WTC11 (cell line): ENCODE measurements around the gene TMEM169. TPM values are rescaled to one million over a fixed set of nuclear protein-coding genes. Genes with fewer than 3 reads are reported as not detected.

Experiments
- ATAC-seq: fragments of 200-7000 bp; cut with Tn5 transposase; 2 replicates; pipeline ENCODE4 v1.10.0; 2021; ENCODE audit warnings: mild to moderate bottlenecking, moderate library complexity
- CTCF ChIA-PET: fragments of 300-600 bp; sonication (Branson Sonifier 250); formaldehyde crosslinking; loops from one replicate; lab custom pipeline; 2021; ENCODE audit warnings: antibody characterized with exemption; lab: Charles Lee
- POLR2A ChIA-PET: fragments of 350-600 bp; sonication (Branson Sonifier 250); formaldehyde crosslinking; loops from one replicate; lab custom pipeline; 2021; ENCODE audit warnings: antibody characterized with exemption; lab: Charles Lee
- DNase-seq: peaks from one replicate; pipeline ENCODE4 v3.0.0; 2021; ENCODE audit warnings: low spot score
- H3K27ac Mint-ChIP-seq: 2 replicates; pipeline ENCODE4 v1.8.0; 2021; ENCODE audit warnings: mixed read lengths
- H3K27me3 Mint-ChIP-seq: 2 replicates; pipeline ENCODE4 v1.8.0; 2021; ENCODE audit warnings: low read depth, mild to moderate bottlenecking, moderate library complexity, mixed read lengths
- H3K36me3 Mint-ChIP-seq: 2 replicates; pipeline ENCODE4 v1.8.0; 2021; ENCODE audit warnings: mixed read lengths
- H3K4me1 Mint-ChIP-seq: 2 replicates; pipeline ENCODE4 v1.8.0; 2022; ENCODE audit warnings: mixed read lengths
- H3K4me3 Mint-ChIP-seq: 2 replicates; pipeline ENCODE4 v1.8.0; 2021; ENCODE audit warnings: mild to moderate bottlenecking, moderate library complexity, mixed read lengths
- H3K9me3 Mint-ChIP-seq: 2 replicates; pipeline ENCODE4 v1.8.0; 2021; ENCODE audit warnings: mixed read lengths
- CBFB ChIP-seq: sonication (generic); formaldehyde crosslinking; IDR thresholded peaks from 2 replicates; pipeline ENCODE4 v1.8.1; 2022; ENCODE audit warnings: mild to moderate bottlenecking, low read depth, missing genetic modification reagents
- E2F1 ChIP-seq: sonication (generic); formaldehyde crosslinking; IDR thresholded peaks from 2 replicates; pipeline ENCODE4 v1.8.0; 2022; ENCODE audit warnings: mild to moderate bottlenecking, missing genetic modification reagents
- EMX1 ChIP-seq: fragments of 250-450 bp; sonication (Bioruptor Pico); IDR thresholded peaks from 2 replicates; pipeline ENCODE4 v1.8.0; 2021; ENCODE audit warnings: mild to moderate bottlenecking
- ETV6 ChIP-seq: sonication (generic); formaldehyde crosslinking; IDR thresholded peaks from 2 replicates; pipeline ENCODE4 v1.8.1; 2022; ENCODE audit warnings: mild to moderate bottlenecking, missing genetic modification reagents
- GABPB1 ChIP-seq: sonication (generic); formaldehyde crosslinking; IDR thresholded peaks from 2 replicates; pipeline ENCODE4 v1.8.1; 2023; ENCODE audit warnings: mild to moderate bottlenecking, missing genetic modification reagents
- GTF2I ChIP-seq: fragments of 250-450 bp; sonication (Bioruptor Pico); conservative IDR thresholded peaks from 2 replicates; pipeline ENCODE4 v1.4.0; 2021; ENCODE audit warnings: mild to moderate bottlenecking
- HMGXB4 ChIP-seq: sonication (generic); formaldehyde crosslinking; IDR thresholded peaks from 2 replicates; pipeline ENCODE4 v1.8.1; 2023; ENCODE audit warnings: mild to moderate bottlenecking, moderate library complexity, missing genetic modification reagents
- KAT7 ChIP-seq: sonication (generic); formaldehyde crosslinking; IDR thresholded peaks from 2 replicates; pipeline ENCODE4 v1.8.1; 2023; ENCODE audit warnings: missing genetic modification reagents, mild to moderate bottlenecking, borderline replicate concordance
- MLX ChIP-seq: sonication (generic); formaldehyde crosslinking; IDR thresholded peaks from 2 replicates; pipeline ENCODE4 v1.8.1; 2023; ENCODE audit warnings: mild to moderate bottlenecking, missing genetic modification reagents, moderate library complexity
- NR2C2 ChIP-seq: sonication (generic); formaldehyde crosslinking; IDR thresholded peaks from 2 replicates; pipeline ENCODE4 v1.8.0; 2022; ENCODE audit warnings: mild to moderate bottlenecking, missing genetic modification reagents
- PREB ChIP-seq: sonication (generic); formaldehyde crosslinking; IDR thresholded peaks from 2 replicates; pipeline ENCODE4 v1.8.1; 2022; ENCODE audit warnings: mild to moderate bottlenecking, missing genetic modification reagents, moderate library complexity, borderline replicate concordance
- RORB ChIP-seq: fragments of 250-450 bp; sonication (Bioruptor Pico); IDR thresholded peaks from 2 replicates; pipeline ENCODE4 v1.9.0; 2021; ENCODE audit warnings: mild to moderate bottlenecking
- SMAD3 ChIP-seq: sonication (generic); formaldehyde crosslinking; IDR thresholded peaks from 2 replicates; pipeline ENCODE4 v1.8.0; 2022; ENCODE audit warnings: missing genetic modification reagents, mild to moderate bottlenecking, borderline replicate concordance
- SOX15 ChIP-seq: fragments of 250-450 bp; sonication (Bioruptor Pico); IDR thresholded peaks from 2 replicates; pipeline ENCODE4 v1.9.0; 2021; ENCODE audit warnings: mild to moderate bottlenecking
- SP1 ChIP-seq: sonication (generic); formaldehyde crosslinking; conservative IDR thresholded peaks from 2 replicates; pipeline ENCODE4 v1.8.1; 2022; ENCODE audit warnings: missing genetic modification reagents
- STAT6 ChIP-seq: sonication (generic); formaldehyde crosslinking; conservative IDR thresholded peaks from 2 replicates; pipeline ENCODE4 v1.8.1; 2023; ENCODE audit warnings: mild to moderate bottlenecking, low read depth, missing genetic modification reagents, moderate library complexity
- ZBTB43 ChIP-seq: sonication (generic); formaldehyde crosslinking; IDR thresholded peaks from 2 replicates; pipeline ENCODE4 v1.8.1; 2023; ENCODE audit warnings: mild to moderate bottlenecking, missing genetic modification reagents
- ZNF416 ChIP-seq: fragments of 250-450 bp; sonication (Bioruptor Pico); IDR thresholded peaks from 2 replicates; pipeline ENCODE4 v1.9.0; 2021; ENCODE audit warnings: mild to moderate bottlenecking, inconsistent platforms
- ZNF423 ChIP-seq: fragments of 250-450 bp; sonication (Bioruptor Pico); IDR thresholded peaks from 2 replicates; pipeline ENCODE4 v2.1.2; 2022; ENCODE audit warnings: mild to moderate bottlenecking, moderate library complexity
- ZNF425 ChIP-seq: fragments of 250-450 bp; sonication (Bioruptor Pico); conservative IDR thresholded peaks from 2 replicates; pipeline ENCODE4 v1.9.0; 2021; ENCODE audit warnings: mild to moderate bottlenecking
- total RNA-seq: library from RNA; stranded (reverse); gene quantifications from 3 replicates; pipeline ENCODE4 v1.2.3, GENCODE V29; 2021
- TF ChIP-seq, protein P1 (sequence below): sonication (generic); formaldehyde crosslinking; IDR thresholded peaks from 2 replicates; pipeline ENCODE4 v1.8.1; 2022; ENCODE audit warnings: low read depth, mild to moderate bottlenecking, moderate library complexity, missing genetic modification reagents, borderline replicate concordance
- TF ChIP-seq, protein P2 (sequence below): fragments of 250-450 bp; sonication (Bioruptor Pico); IDR thresholded peaks from 2 replicates; pipeline ENCODE4 v1.9.0; 2021; ENCODE audit warnings: moderate library complexity, mild to moderate bottlenecking, inconsistent platforms, borderline replicate concordance

Gene TMEM169
- total RNA-seq, 1 experiment from 2014 or later = 1.8 TPM

DNA sequence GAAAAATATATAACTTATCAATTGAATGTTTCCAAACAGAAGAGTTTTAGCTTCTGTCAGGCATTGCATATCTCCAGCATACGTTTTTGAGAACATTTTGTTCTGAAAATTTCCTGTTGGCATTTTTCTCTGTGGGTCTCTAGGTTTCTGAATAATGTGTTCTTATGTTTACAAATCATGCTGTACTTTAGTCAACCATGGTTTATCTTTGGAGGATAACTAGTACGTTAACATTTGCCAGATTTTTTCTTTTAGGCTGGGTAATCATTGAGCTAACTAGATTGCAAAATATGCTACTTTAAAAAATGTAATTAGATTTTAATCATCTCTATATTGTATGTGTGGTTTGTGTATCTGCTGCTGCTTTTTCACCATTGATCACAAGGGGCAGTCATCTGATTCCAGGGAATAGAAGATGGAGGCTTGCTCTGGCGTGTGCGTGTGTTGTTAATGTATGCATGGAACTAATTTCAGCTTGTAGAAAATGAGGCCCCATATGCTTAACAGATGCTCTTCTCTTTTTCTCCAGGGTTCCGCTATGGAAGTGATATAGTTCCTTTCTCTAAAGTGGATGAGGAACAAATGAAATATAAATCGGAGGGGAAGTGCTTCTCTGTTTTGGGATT lies 48.7 kb downstream of the TMEM169 start:
- Mint-ChIP-seq H3K4me3 (no peak overlapping the region), H3K9me3 (no peaks in the 10 kb centered on the region), H3K36me3 (peaks cover 87% of the 10 kb centered on the region), H3K27me3 (no peaks in the 10 kb centered on the region), H3K4me1 (no peaks in the 10 kb centered on the region), H3K27ac (no peak overlapping the region)
- TF ChIP-seq MLX (CRISPR knock-in tag) (no peak), GABPB1 (no peak), ZNF425 (no peak), KAT7 (CRISPR knock-in tag) (no peak), GTF2I (no peak), ETV6 (CRISPR knock-in tag) (no peak), SMAD3 (CRISPR knock-in tag) (no peak), CBFB (CRISPR knock-in tag) (no peak), ZNF416 (no peak), SP1 (CRISPR knock-in tag) (no peak), SOX15 (CRISPR knock-in tag) (no peak), PREB (no peak), RORB (CRISPR knock-in tag) (no peak), EMX1 (CRISPR knock-in tag) (no peak)
- TF ChIP-seq, protein P1, sequence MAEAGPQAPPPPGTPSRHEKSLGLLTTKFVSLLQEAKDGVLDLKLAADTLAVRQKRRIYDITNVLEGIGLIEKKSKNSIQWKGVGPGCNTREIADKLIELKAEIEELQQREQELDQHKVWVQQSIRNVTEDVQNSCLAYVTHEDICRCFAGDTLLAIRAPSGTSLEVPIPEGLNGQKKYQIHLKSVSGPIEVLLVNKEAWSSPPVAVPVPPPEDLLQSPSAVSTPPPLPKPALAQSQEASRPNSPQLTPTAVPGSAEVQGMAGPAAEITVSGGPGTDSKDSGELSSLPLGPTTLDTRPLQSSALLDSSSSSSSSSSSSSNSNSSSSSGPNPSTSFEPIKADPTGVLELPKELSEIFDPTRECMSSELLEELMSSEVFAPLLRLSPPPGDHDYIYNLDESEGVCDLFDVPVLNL (CRISPR knock-in tag) = no peak
- TF ChIP-seq, protein P2, sequence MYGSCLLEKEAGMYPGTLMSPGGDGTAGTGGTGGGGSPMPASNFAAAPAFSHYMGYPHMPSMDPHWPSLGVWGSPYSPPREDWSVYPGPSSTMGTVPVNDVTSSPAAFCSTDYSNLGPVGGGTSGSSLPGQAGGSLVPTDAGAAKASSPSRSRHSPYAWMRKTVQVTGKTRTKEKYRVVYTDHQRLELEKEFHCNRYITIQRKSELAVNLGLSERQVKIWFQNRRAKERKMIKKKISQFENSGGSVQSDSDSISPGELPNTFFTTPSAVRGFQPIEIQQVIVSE = no peak
- ChIA-PET POLR2A (no interaction called here), CTCF (interaction anchor here (0.7 kb wide), 1 partner anchor 85 kb away, joined by 3 read pairs; no protein-coding TSS in a partner anchor)
- DNase-seq = no peak
- ATAC-seq = no peak

GRCh38 chr2:216131175-216131926 lies 49.6 kb downstream of the TMEM169 start:
- Mint-ChIP-seq H3K27ac (no peak overlapping the region), H3K4me3 (no peak overlapping the region), H3K27me3 (no peaks in the 10 kb centered on the region), H3K9me3 (no peaks in the 10 kb centered on the region), H3K36me3 (peaks cover 85% of the 10 kb centered on the region), H3K4me1 (no peaks in the 10 kb centered on the region)
- DNase-seq (no peak), ATAC-seq (no peak)
- CTCF ChIA-PET = no interaction called here
- POLR2A ChIA-PET = no interaction called here
- TF ChIP-seq ETV6 (CRISPR knock-in tag) = no peak
- TF ChIP-seq STAT6 (CRISPR knock-in tag) = no peak
- TF ChIP-seq HMGXB4 = no peak
- TF ChIP-seq E2F1 (CRISPR knock-in tag) = no peak
- TF ChIP-seq ZNF423 (CRISPR knock-in tag) = no peak
- no peak for TF ChIP-seq NR2C2 (CRISPR knock-in tag)
- TF ChIP-seq ZBTB43 (CRISPR knock-in tag) = no peak
